ENCODE results near the gene DUSP19.
"Not testable (repeated sequence)": the region's sequence is repeated elsewhere in the genome, so short reads cannot be mapped to it uniquely, and the experiment has no call there.

Gene DUSP19, protein sequence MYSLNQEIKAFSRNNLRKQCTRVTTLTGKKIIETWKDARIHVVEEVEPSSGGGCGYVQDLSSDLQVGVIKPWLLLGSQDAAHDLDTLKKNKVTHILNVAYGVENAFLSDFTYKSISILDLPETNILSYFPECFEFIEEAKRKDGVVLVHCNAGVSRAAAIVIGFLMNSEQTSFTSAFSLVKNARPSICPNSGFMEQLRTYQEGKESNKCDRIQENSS

GRCh38 chr2:183078464-183079138, at the start of gene DUSP19:
Gene DUSP19, plus strand, starts transcription at chr2:183078747. Its CDS starts 187 bp downstream, at chr2:183078934.
- peak; percentile 72 to 79 for DNase-seq

GRCh38 chr2:183029219-183029618, 49.3 kb upstream of the DUSP19 start:
- DNase-seq: no peak

DNA sequence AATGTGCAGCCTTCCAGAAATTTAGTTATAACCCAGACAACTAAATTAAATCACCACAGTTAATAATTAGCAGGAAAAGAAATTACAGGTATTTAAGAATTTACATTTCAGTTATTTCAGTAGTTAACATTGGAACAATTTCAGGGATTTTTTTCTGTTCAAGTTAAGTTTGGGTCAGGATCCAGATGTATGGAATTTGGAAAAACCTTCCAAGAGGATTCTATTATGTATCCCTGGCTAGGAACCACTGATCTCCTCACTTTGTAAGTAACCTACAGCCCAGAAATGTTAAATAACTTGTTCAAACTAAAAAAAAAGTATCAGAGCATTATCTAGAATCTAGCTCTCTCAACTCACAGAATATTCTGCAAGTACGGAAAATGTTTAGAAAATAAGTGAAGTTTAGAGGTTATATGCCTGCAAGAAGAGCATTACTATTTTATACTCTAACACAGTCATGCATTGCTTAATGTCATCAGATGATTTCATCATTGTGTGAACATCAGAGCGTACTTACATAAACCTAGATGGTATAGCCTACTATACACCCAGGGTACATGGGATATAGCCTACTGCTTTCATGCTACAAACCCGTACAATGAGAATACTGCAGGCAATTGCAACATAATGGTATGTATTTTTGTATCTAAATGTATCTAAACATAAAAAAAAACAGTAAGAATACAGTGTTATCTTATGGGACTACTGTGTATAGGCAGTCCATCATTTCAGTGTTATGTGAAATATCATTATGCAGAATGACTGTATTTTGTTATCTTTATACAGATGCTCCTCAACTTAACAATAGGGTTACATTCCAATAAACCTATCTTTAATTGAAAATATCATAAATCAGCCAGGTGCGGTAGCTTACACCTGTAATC, 46.4 kb upstream of the DUSP19 start:
- no peak for DNase-seq

GRCh38 chr2:183033951-183034350, 44.6 kb upstream of the DUSP19 start:
- DNase-seq: no peak

DNA sequence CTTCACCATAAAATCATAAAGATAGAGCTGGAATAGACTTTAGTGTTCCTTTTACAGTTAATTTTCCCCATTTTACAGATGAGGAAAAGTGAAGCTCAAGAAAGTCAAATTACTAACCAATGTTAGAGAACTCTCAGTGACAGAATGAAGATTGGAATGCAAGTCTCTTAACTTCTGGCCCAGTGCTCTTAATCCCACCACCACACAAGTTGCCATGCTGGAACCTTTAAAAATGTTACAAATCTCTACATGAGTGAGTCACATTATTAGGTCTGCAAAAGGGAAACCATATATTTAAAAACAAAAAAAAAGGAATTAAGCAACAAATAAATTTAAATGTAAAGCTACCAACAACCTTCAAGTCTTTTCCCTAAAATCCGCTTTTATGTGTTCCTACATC, 43.7 kb upstream of the DUSP19 start:
- no peak for DNase-seq

DNA sequence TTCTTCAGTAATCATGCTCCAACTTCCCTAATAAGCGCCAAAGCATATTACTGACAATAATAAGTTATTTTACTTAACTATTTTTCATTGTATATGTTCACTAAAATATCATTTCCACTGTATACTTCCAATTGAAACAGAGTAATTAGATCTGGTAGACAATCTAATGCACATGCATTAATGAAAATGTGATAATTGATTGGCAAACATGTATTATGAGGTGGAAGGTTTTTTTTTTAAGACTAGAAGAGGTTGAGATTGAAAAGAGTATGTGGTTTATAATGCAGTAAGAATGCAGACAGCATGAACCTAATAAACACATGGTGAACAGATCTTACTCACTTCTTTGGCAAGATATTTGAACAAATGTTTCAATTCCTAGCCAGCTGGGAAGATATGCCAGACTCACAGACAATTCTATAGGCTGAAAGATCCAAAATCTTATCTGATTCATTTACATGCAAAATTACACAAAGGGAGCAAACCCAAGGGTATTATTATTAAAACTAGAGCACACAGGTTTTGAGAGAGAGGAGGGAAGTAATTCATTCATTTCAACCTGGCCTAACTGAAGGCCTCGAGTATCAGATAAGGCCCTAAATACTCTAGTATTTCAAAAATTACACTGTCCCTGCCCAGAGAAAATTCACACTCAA, 43.1 kb upstream of the DUSP19 start:
- DNase-seq: no peak

GRCh38 chr2:183035954-183036669, 42.4 kb upstream of the DUSP19 start:
- no peak for DNase-seq

GRCh38 chr2:183037074-183037552, 41.4 kb upstream of the DUSP19 start:
- no peak for DNase-seq

DNA sequence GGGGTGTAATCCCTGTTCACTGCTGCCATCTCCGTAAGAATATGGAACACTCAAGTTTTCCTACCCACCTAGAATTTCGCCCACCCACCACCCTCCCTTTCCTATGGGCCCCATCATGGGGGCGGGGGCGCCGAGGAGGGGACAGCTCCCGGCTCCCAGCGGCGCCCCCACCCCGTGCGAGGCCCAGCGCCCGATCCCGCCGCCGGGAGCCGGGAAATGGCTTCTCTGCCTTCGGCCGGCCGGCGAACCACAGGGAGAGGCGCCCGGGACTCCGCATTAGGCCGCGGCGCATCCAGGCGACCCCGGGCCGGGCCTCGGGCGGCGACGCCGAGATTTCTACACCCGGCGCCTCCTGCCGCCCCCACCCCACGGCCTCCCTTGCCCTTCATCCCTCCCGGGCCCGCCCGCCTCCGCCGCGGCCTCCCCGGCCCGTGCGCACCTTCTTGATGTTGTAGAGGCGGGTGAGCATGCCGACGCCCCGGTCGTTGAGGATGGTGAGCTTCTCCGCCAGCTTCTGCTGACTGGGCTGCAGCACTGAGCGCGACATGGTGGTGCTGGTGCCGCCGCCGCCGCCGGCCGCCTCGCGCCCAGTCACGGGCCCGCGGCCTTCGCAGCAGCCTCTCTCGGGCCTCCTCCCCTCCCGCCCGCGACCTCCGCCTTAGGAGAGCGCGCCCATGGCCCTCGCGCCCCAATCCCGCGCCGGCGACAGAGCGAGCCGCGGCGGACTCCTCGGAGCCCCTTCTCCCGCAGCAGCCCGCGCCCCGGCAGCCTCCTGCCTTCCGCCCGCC, 40.8 kb upstream of the DUSP19 start:
- peak in 1 of 2 experiments; percentile 35 for DNase-seq

- peak; percentile 77 to 89 for DNase-seq
These were observed 39.9 kb upstream of the DUSP19 start, which contains the start of gene NCKAP1 for GRCh38 chr2:183038341-183039300. Gene NCKAP1, minus strand, starts transcription at chr2:183038457. Its CDS starts 358 bp downstream, at chr2:183038099.

DNA sequence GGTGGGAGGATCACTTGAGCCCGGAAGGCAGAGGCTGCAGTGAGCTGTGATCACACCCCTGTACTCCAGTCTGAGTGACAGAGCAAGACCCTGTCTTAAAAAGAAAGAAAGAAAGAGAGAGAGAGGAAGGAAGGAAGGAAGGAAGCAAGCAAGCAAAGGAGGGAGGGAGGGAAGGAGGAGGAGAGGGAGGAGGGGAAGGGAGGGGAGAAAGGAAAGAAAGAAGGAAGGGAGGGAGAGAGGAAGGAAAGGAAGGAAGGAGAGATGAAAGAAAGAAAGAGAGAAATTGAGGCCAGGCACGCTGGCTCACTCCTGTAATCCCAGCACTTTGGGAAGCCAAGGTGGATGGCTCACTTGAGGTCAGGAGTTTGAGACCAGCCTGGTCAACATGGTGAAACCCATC, 37.9 kb upstream of the DUSP19 start:
- no peak for DNase-seq

DNA sequence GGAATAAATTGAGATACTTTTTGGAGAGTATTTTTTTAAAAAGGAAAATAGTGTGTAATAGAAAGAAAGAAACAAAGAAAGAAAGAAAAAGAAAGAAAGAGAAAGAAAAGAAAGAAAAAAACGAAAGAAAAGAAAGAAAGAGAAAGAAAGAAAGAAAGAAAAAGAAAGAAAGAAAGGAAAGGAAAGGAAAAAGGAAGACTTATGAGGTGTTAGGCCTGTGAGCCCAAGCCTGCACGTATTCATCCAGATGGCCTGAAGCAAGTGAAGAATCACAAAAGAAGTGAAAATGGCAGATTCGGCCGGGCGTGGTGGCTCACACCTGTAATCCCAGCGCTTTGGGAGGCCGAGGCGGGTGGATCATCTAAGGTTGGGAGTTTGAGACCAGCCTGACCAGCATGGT, 35.0 kb upstream of the DUSP19 start:
- not testable (repeated sequence) for DNase-seq

DNA sequence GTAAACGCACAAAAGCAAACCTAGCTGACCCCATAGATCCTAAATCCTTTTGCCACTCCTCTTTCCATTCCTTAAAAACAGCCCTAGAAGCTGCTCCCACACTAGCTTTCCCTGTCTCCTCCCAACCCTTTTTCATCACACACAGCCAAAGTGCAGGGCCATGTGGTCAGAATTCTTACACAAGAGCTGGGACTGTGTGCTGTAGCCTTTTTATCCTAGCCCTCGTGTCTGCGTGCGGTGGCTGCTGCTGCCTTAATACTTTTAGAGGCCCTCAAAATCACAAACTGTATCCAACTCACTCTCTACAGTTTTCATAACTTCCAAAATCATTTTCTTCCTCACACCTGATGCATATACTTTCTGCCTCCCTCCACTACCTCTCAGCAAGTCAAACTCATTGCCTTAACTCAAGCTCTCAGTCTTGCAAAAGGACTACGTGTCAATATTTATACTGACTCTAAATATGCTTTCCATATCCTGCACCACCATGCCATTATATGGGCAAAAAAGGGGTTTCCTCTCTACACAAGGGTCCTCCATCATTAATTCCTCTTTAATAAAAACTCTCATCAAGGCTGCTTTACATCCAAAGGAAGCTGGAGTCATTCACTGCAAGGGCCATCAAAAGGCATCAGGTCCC, 30.9 kb upstream of the DUSP19 start:
- DNase-seq: not testable (repeated sequence)

GRCh38 chr2:183049420-183049819, 29.1 kb upstream of the DUSP19 start:
- DNase-seq: no peak

DNA sequence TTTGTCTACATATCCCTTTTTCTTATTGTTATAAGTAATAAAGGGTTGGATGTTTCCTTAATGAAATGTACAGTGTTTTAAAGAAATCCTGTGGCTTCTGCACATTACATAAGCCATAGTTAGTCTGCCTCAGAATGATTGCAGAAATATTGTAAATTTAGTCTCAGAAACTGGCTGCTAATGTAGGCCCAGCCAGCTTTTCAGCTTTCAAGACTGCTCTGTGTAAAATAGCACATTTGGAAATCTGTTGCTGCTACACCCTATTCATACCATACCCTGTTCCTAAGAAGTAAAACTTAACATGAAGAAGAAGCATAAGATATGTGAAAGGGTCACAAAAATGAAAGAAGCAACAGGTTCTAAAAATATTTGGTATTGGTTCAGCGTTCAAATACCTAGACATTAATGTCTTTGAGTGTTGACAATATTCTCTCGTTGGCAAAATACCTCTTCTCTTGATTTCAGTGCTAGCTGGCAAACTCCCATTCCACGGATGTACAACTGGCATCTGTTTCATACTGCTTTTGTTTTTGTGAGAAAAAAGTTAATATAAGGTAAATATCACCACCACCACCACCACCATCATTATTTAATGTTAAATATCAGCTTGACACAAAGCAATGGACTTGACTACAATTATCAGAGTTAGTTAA, 21.1 kb upstream of the DUSP19 start:
- DNase-seq: no peak

- no peak for DNase-seq
These were observed 19.0 kb upstream of the DUSP19 start for GRCh38 chr2:183059561-183059960.

DNA sequence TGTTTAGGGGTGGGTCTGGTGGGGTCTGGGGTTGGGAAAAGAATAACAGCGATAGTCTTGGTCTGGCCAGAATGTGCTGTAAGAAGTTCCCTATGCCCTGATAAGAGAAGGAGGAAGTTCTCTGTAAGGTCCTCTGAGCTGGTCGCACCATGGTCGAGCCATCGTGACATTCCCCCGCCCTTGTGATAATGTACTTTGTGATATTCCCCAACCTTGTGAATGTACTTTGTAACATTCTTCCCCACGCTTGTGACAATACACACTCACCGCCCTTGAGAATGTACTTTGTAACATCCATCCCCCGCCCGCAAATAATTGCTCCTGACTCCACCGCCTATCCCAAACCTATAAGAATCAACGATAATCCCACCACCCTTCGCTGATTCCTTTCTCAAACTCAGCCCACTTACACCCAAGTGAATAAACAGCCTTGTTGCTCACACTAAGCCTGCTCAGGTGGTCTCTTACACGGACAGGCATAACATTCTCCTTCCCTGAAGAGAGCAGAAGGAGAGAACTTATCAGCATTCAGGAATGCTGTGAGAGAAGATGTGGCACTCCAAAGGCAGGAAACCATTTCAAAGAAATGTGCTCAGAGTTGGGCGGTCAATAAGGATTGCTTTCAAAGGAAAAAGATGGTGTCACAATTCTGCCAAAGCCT, 17.8 kb upstream of the DUSP19 start:
- DNase-seq: no peak

DNA sequence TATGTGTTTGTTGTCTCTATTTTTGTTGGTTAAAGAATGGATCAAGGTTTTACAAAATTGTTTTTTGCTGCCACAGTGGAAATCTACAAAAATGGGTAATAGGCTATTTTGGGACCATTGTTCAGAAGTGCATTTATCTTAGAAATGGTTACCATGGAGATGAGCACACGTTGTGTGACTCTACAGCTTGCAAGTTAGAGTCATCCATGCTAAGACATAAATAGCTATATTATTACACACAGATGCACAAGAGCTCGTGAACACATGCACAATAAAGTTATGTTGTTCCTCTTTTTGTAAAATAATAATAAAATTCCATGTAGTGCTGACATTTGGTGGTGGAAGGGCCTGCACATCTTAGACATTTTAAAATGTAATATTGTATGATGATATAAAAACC, 15.5 kb upstream of the DUSP19 start:
- DNase-seq: no peak

Measured in stimulated activated CD4-positive, alpha-beta T cell treated with anti-CD3 and anti-CD28 coated beads, Interleukin-4, amount 100 ng/mL, for 4 hours (primary cell).